NCI-H1436 treated with DMSO at 0.1 percent for 48 hours (cell line): ENCODE results near the gene GCSH.
"Not testable (repeated sequence)": the region's sequence is repeated elsewhere in the genome, so short reads cannot be mapped to it uniquely, and the experiment has no call there.

Experiments used
- DNase-seq: peaks from one replicate; lab custom pipeline; 2025; lab: John Stamatoyannopoulos, UW

Gene GCSH

DNA sequence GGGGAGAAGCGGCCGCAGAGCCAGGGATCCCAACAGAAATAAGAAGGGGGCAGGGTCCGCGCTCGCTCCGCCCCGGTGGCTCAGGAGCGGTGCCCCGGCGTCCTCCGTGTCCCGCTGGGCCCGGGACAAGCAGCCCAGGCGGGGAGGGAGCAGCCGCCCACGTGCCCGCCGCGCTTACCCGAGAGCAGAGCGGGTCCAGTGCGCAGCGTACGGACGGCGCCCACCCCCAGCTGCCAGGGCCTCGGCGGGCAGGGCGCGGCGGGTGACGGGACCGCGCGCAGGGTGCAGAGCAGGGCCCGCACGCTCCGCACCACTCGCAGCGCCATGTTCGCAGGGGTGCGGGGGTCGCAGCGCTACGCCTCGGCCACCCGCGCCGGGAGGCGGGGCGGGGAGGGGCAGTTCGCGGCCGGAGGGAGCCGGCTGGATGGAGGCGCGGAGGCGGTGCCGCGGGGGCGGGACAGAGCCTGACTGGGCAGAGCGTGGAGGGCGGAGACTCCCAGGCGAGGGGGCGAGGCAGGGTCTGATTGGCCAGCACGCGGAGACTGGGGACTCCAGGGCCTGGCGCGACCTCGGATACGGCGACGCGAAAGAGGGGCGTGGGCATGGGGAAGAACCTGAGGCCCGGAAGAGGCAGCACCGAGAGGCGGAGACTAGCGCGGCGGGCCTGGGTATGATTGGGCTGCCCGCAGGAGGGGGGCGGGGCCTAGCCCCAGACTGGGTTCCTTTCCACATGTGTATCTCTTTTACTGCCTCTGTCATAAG, at the start of gene GCSH:
GCSH (minus strand) TSS at position 443 of the 762 bp plus-strand sequence; CDS start at position 326, 117 bp downstream.
- DNase-seq = peak; percentile 87

DNA sequence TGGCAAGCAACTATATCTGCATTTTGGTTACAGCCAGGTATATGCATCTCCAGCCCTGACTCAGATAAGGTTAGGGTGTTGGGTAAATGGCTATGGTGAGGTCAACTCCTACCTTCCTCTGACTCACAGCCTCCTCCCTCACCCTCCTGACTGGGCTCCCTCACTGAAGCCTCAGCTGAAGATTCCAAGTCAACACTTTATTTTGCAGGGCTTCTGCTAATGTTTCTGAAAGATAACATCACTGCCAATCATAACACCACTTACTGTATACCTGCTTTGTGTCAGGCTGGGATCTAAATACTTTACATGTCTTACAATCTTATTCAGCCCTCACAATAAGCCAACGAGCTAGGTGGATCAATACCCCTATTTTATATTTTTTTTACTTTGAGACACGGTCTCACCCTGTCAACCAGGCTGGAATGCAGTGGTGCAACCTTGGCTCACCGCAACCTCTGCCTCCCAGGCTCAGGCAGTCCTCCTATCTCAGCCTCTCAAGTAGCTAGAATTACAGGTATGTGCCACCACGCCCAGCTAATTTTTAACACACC, 47.8 kb upstream of the GCSH start:
- no peak for DNase-seq

- DNase-seq = no peak
These were observed 46.7 kb upstream of the GCSH start for GRCh38 chr16:81142864-81143263.

DNA sequence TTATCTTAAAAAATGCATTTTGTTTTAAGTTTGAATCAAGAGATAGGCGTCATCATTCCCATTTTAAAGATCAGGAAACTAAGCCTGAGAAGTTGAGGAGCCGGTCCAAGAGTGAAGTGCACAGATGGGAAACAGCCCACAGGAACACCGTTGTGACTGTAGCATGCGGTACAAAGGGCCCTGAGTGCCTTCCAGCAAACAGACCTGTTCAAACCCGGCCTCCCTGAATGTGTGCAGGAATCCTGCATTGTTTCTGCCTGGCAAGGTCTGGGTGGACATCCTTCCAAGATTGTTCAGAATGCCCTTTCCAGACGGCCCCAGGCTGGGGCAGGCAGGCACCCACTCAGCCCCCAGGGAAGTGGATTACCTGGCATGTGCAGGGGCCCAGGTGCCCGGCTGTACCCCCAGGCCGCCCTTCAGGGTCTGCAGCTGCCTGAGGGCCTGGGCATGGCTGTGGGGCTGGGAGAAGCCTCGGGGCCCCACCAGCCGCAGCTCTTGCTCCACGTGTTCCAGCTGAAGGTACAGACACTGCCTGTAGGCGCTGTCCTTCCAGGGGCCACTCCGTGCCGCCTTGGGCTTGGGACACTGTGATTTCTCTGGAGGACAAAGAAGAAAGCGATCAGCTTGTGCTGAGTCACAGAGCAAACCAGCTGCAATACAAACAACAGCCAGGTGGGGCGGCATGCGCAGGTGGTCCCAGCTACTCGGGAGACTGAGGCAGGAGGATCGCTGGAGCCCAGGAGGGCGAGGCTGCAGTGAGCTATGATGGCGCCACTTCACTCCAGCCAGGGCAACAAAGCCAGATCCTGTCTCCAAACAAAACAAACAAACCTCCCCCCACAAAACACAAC, 45.0 kb upstream of the GCSH start:
- DNase-seq = no peak

DNA sequence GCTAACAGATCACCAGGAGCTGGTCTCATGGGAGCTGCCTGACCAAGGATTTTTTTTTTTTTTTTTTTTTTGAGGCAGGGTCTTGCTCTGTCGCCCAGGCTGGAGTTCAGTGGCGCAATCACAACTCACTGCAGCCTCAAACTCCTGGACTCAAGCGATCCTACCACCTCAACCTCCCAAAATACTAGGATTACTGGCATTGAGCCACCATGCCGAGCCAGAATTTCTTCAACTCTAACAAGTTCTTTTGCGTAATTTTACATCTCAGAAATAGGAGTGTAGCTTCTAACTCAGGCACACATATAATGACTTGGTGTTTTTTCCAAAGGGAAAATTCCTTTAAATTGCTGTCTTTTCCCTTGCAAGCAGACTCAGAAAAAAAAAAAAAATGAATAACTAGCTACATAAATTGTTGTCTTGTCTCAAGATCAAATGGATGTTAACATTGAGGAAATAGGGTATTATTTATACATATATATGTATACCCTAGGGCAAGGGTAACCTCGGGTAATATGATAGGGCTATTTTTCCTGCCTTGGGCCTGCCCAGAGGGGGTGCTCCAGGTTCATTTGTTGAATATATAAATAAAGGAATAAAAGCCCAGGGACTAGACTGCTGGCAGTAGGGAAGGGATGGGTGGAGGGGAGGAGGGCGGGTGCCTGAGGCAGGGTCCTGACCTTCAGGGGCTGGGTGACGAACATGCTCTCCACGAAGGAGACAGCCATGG, 42.8 kb upstream of the GCSH start:
- no peak for DNase-seq

DNA sequence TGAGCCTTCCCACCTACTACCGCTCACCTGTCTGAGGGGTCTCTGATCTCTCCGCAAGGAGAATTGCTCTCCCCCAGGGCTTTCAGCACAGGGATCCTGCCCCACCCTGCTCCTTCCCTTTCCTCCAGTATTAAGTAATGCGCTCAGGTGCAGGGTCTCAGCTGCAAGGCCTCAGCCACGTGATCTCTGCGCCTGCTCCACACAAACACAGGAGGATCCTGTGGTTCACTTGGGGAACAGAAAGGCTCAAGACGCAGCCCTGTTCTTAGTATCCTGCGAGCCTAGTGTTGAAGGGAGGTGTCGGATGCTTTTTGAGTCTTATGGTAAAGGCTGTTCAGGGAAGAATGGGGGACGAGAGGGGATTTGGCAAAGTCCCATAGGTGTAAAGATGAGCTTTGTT, 41.6 kb upstream of the GCSH start:
- DNase-seq = no peak

DNA sequence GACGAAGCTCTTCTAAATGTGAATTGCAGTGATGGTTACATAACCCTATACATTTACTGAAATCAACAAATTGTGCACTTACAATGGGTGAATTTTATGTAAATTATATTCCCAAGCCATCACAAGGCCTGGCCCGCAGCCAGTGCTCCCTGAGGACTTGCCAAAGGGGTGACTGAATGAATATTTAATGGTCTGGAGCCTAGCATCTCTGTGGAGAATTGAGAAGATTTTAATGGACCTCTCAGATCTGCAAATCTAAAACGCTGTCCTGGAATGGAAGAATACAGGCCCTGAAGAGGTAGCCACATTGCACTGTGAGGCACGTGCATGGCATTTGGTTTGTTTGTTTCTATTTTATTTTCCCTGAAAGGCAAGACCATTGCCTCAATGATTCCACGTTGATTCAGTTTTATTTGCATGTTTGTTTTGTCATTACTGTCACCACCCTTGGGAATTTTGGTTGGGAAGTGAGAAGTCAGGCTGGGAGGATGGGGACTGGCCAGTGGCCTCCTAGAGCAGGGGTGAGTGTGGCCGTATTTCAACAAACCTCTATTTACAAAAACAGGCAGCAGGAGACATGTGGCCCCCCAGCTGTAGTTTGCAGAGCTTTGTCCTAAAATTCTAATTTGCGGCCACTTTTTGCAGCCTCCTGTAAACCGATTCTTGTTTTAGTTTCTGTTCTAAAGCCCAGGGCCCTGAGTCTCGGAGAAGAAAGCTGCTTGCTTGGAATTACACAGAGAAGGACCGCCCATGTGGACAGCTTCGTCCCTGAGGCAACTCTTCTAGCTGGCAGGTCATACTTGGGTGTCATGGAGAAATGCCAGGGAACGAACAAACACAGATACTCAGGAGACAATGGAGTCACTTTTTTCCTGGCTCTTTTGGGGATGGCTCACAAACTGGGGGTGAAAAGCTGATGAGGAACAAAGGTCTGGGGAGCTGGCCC, 40.5 kb upstream of the GCSH start:
- no peak for DNase-seq

DNA sequence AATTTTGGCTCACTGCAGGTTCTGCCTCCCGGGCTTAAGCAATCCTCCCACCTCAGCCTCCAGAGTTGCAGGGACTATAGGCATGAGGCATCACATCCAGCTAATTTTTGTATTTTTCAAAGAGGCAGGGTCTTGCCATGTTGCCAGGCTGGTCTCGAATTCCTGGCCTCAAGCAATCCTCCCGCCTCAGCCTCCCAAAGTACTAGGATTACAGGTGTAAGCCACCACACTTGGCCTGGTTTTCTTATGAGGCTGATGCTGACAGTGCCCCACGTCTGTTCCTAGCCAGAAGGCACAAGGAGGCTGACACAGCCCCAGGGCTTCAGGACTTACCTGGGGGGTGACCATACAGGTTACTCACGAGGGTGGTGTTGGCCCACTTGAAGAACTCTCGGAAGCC, 33.9 kb upstream of the GCSH start:
- DNase-seq = no peak

GRCh38 chr16:81128726-81129524, 32.7 kb upstream of the GCSH start:
- DNase-seq = no peak

GRCh38 chr16:81127051-81127450, 30.9 kb upstream of the GCSH start:
- no peak for DNase-seq

GRCh38 chr16:81123092-81123852, 27.1 kb upstream of the GCSH start:
- no peak for DNase-seq

GRCh38 chr16:81121474-81121990, 25.3 kb upstream of the GCSH start:
- no peak for DNase-seq

- DNase-seq = no peak
These were observed 21.2 kb upstream of the GCSH start for GRCh38 chr16:81117436-81117835.

GRCh38 chr16:81116285-81116684, 20.1 kb upstream of the GCSH start:
- no peak for DNase-seq

GRCh38 chr16:81112453-81112852, 16.3 kb upstream of the GCSH start:
- DNase-seq = no peak

DNA sequence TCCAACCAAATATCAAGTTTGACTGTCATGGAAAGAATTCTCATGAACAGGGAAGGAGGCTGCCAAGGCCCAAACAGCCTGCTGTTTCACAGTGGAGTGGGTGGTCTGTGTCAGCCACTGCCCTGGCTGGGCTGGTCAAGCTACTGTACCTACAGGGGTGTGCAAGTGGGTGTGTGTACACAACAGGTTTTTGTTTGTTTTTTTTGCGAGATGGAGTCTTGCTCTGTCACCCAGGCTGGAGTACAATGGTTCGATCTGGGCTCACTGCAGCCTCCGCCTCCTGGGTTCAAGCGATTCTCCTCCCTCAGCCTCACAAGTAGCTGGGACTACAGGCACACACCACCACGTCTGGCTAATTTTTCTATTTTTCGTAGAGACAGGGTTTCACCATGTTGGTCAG, 13.1 kb upstream of the GCSH start:
- not testable (repeated sequence) for DNase-seq

- no peak for DNase-seq
These were observed 11.3 kb upstream of the GCSH start for GRCh38 chr16:81107511-81107910.

GRCh38 chr16:81106826-81107503, 10.8 kb upstream of the GCSH start:
- no peak for DNase-seq

DNA sequence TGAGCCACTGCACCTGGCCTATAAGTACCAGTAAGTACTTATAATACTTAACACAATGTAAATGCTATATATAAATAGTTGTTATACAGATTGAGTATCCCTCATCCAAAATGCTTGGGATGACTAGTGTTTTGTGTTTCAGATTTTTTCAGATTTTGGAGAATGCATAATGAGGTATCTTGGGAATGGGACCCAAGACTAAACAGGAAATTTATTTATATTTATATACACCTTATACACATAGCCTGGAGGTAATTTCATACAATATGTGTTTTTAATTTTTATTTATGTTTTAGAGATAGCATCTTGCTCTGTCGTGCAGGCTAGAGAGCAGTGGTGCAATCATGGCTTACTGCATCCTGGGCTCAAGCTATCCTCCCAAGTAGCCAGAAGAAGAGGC, 9.8 kb upstream of the GCSH start:
- DNase-seq = no peak
